ENCODE data around the gene TP53I13. TPM values are rescaled to one million over a fixed set of nuclear protein-coding genes. Genes with fewer than 3 reads are reported as not detected.

TP53I13 gene
- total RNA-seq, 2 experiments from 2014 or later = 54.2 to 55.3 TPM

DNA sequence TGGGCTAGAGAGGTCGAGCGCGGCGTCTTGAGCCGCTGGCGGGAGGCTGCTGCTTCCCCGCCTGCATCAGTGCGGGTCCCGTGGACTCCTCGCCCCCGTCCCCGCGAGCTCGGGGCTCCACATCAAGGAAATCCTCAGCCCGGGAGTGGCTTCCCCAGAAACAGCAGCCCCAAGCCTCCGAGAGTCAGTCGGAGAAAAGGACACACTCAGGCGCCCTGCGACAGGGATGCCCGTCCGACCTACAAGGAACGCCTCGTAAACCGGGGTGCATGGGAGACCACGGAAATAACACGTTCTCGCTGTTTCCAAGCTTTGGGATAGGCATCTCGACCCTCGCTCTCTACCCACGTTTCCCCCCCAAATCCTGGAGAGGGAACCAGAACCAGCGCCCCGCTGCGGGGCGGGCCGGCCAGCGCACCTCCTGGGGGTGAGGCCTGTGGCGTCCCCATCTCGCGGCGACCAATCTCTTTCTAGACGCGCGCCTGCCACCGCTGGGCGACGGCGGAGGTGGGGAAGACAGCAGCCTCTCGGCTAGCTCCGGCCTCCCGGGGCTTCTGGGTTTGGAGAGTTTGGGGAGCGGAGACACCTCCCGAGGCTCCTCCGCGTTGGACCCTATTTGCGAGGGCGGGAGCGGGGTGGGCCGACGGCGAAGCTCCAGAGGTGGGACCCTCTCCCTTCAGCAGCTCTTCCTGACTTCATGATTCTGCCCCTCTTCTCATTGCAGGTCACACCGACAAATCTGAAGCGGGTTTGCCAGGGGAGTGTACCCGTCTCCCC lies 759 bp upstream of the TP53I13 start:
- Mint-ChIP-seq H3K4me3 (peak overlapping the region; percentile 86), H3K9me3 (no peaks in the 10 kb centered on the region), H3K27ac (peak overlapping the region; percentile 94), H3K36me3 (peaks cover 7% of the 10 kb centered on the region), H3K27me3 (no peaks in the 10 kb centered on the region), H3K4me1 (ENCODE audit: low read depth) (peaks cover 32% of the 10 kb centered on the region)
- ChIA-PET CTCF (interaction anchor here (0.7 to 7.0 kb wide), 12 partner anchors 9 to 431 kb away, joined by 3 to 60 read pairs (median 7); partner anchors contain the start of genes ANKRD13B and GIT1), POLR2A (interaction anchor here (0.7 to 3.9 kb wide), 5 partner anchors 14 to 55 kb away, joined by 3 to 30 read pairs (median 3); partner anchors contain the start of genes ANKRD13B and CORO6)
- peak; percentile 88 for DNase-seq
- intact Hi-C loops (cut with micrococcal nuclease) = loop anchor here (1.0 to 10.0 kb wide), 8 partner anchors 10 to 423 kb away; partner anchors contain the start of gene NUFIP2

- Mint-ChIP-seq H3K4me1 (ENCODE audit: low read depth) (peaks cover 32% of the 10 kb centered on the region), H3K4me3 (peak overlapping the region; percentile 77)
- POLR2A ChIA-PET = interaction anchor here (0.9 to 3.5 kb wide), 3 partner anchors 9 to 48 kb away, joined by 3 to 21 read pairs (median 5); no protein-coding TSS in a partner anchor
Measured at GRCh38 chr17:29569245-29569950, 897 bp downstream of the TP53I13 start.

DNA sequence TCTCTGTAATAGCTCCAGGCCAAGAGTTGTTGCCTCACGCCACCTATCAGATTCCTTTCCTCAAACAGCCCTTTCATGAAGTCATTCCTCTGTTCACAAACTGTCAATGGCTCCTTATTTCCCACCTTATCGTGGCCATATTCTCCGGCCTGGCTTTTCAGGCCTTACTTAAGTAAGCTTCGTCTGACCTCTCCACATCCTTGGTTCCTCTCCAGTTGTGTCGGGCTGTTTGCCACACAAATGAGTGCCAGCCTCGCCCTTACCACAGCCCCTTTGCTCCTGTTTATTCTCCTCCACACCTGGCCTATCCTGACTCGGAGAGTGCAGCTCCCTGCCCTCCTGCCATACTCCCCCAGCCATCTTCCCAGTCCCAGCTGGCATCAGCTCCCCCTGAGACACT lies 2.0 kb downstream of the TP53I13 start:
- ChIA-PET POLR2A (interaction anchor here (1.5 kb wide), 1 partner anchor 47 kb away, joined by 5 read pairs; no protein-coding TSS in a partner anchor), CTCF (interaction anchor here (1.1 to 7.0 kb wide), 5 partner anchors 9 to 48 kb away, joined by 3 to 60 read pairs (median 5); partner anchors contain the start of gene ANKRD13B)
- Mint-ChIP-seq H3K4me3 (no peak overlapping the region), H3K27me3 (no peaks in the 10 kb centered on the region), H3K4me1 (ENCODE audit: low read depth) (peaks cover 23% of the 10 kb centered on the region), H3K27ac (no peak overlapping the region), H3K36me3 (peaks cover 10% of the 10 kb centered on the region), H3K9me3 (no peaks in the 10 kb centered on the region)
- intact Hi-C loops (cut with micrococcal nuclease) = no loop called here
- peak; percentile 7 for DNase-seq

More at GRCh38 chr17:29569245-29569950, 897 bp downstream of the TP53I13 start:
- Mint-ChIP-seq H3K27me3 (no peaks in the 10 kb centered on the region), H3K36me3 (peaks cover 3% of the 10 kb centered on the region), H3K27ac (peak overlapping the region; percentile 2), H3K9me3 (no peaks in the 10 kb centered on the region)
- CTCF ChIA-PET = interaction anchor here (1.1 to 7.0 kb wide), 9 partner anchors 10 to 200 kb away, joined by 3 to 60 read pairs (median 7); partner anchors contain the start of gene ANKRD13B
- DNase-seq = peak; percentile 13
- intact Hi-C loops (cut with micrococcal nuclease) = loop anchor here (5.0 to 10.0 kb wide), 3 partner anchors 193 to 425 kb away; no protein-coding TSS in a partner anchor

DNA sequence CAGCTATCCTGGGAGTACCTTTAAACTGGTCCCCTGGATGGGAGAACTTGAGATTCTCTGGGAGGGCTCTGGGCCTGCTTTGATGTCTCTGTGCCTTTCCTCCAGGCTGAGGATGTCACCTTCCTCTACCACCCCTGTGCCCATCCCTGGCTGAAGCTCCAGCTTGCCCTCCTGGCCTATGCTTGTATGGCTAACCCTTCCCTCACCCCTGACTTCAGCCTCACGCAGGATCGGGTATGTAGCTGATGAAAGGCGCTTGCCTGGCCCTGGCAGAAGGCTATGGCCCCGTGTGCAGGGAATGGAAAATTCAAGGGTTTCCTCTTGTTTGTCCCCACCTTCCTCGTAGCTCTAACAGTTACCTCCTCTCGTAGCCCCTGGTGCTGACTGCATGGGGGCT lies 3.0 kb downstream of the TP53I13 start:
- Mint-ChIP-seq H3K27me3 (no peaks in the 10 kb centered on the region), H3K4me3 (no peak overlapping the region), H3K36me3 (peaks cover 13% of the 10 kb centered on the region), H3K9me3 (no peaks in the 10 kb centered on the region), H3K27ac (no peak overlapping the region), H3K4me1 (ENCODE audit: low read depth) (peaks cover 18% of the 10 kb centered on the region)
- intact Hi-C loops (cut with micrococcal nuclease) = no loop called here
- peak; percentile 7 for DNase-seq
- ChIA-PET CTCF (interaction anchor here (0.7 to 7.0 kb wide), 4 partner anchors 28 to 202 kb away, joined by 3 to 60 read pairs (median 10); no protein-coding TSS in a partner anchor), POLR2A (interaction anchor here (1.1 kb wide), 1 partner anchor 16 kb away, joined by 3 read pairs; no protein-coding TSS in a partner anchor)

DNA sequence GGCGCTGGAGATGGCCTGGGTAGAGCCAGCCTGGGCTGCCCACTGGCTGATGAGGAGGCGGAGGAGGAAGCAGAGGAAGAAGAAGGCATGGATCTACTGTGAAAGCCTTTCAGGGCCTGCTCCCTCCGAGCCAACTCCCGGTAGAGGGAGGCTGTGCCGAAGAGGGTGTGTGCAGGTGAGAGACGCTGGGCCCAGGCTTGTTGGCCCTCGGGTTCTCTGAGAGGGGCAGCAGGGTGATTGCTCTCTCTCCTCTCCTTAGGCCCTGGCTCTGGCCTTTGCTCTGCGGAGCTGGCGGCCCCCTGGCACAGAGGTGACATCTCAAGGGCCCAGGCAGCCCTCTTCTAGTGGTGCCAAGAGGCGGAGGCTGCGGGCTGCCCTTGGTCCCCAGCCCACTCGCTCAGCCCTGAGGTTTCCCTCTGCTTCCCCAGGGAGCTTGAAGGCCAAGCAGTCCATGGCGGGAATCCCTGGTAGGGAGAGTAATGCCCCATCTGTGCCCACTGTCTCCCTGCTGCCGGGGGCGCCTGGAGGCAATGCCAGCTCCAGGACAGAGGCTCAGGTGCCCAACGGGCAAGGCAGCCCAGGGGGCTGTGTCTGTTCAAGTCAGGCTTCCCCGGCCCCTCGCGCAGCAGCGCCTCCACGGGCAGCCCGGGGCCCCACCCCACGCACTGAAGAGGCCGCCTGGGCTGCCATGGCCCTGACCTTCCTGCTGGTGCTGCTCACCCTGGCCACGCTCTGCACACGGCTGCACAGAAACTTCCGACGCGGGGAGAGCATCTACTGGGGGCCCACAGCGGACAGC lies 3.6 kb downstream of the TP53I13 start:
- ChIA-PET POLR2A (interaction anchor here (1.1 kb wide), 1 partner anchor 16 kb away, joined by 3 read pairs; no protein-coding TSS in a partner anchor), CTCF (interaction anchor here (0.7 to 7.0 kb wide), 9 partner anchors 14 to 217 kb away, joined by 3 to 60 read pairs (median 6); partner anchors contain the start of gene ANKRD13B)
- peaks cover 18% of the 10 kb centered on the region for H3K4me1 Mint-ChIP-seq (ENCODE audit: low read depth)
- intact Hi-C loops (cut with micrococcal nuclease) = no loop called here
- H3K27ac Mint-ChIP-seq = no peak overlapping the region
- peaks cover 13% of the 10 kb centered on the region for H3K36me3 Mint-ChIP-seq
- H3K9me3 Mint-ChIP-seq = no peaks in the 10 kb centered on the region
- H3K4me3 Mint-ChIP-seq = no peak overlapping the region
- DNase-seq = peak; percentile 7
- H3K27me3 Mint-ChIP-seq = no peaks in the 10 kb centered on the region

DNA sequence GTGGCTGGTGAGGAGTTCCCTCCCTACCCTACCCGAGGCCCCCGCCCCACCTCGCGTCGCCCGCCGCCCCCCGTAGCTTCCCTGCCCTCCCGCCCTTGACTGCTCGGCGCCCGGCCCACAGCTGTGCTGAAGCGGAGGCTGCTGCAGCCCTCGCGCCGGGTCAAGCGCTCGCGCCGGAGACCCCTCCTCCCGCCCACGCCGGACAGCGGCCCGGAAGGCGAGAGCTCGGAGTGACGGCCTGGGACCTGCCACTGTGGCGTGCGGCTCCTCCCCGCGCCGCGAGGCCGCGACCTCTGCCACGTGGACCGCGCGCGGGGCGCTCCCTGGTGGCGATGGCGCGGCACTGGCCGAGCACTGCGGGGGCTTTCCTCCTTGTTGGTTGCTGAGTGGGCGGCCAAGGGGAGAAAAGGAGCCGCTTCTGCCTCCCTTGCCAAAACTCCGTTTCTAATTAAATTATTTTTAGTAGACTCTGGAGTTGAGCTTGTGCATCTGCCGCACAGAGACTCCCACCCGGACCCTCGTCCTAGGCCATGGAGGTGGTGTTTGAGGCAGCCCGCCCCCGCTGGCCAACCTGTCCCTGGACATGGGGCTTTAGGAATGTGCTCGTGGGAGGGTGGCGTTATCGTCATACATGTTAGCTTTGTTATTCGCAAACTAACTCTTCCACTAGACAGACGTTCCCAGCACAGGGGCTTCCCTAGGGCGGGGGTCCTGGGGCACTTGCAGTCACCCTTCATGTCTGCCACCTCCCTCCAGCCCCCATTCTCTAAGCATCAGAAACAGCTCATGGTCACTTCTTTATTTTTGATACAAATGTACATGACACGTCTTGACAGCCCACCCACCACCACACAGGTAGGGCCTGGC lies 4.4 kb downstream of the TP53I13 start:
- H3K27ac Mint-ChIP-seq = no peak overlapping the region
- H3K4me1 Mint-ChIP-seq (ENCODE audit: low read depth) = peaks cover 18% of the 10 kb centered on the region
- H3K27me3 Mint-ChIP-seq = no peaks in the 10 kb centered on the region
- ChIA-PET POLR2A (interaction anchor here (1.2 to 1.4 kb wide), 3 partner anchors 15 to 45 kb away, joined by 3 to 4 read pairs (median 4); no protein-coding TSS in a partner anchor), CTCF (interaction anchor here (0.9 to 3.2 kb wide), 8 partner anchors 7 to 218 kb away, joined by 3 to 26 read pairs (median 8); partner anchors contain the start of gene ANKRD13B)
- intact Hi-C loops (cut with micrococcal nuclease) = no loop called here
- peak; percentile 70 for DNase-seq
- H3K4me3 Mint-ChIP-seq = no peak overlapping the region
- no peaks in the 10 kb centered on the region for H3K9me3 Mint-ChIP-seq
- peaks cover 13% of the 10 kb centered on the region for H3K36me3 Mint-ChIP-seq

- intact Hi-C loops (cut with micrococcal nuclease) = no loop called here
- Mint-ChIP-seq H3K36me3 (peaks cover 13% of the 10 kb centered on the region), H3K4me1 (ENCODE audit: low read depth) (peaks cover 18% of the 10 kb centered on the region), H3K27me3 (no peaks in the 10 kb centered on the region), H3K9me3 (no peaks in the 10 kb centered on the region), H3K27ac (no peak overlapping the region), H3K4me3 (no peak overlapping the region)
- POLR2A ChIA-PET = interaction anchor here (1.2 to 1.4 kb wide), 3 partner anchors 14 to 45 kb away, joined by 3 to 4 read pairs (median 4); no protein-coding TSS in a partner anchor
- no peak for DNase-seq
- CTCF ChIA-PET = interaction anchor here (0.9 to 3.2 kb wide), 8 partner anchors 8 to 218 kb away, joined by 3 to 26 read pairs (median 8); partner anchors contain the start of gene ANKRD13B
Measured at GRCh38 chr17:29573558-29573869, 5.0 kb downstream of the TP53I13 start.

GRCh38 chr17:29573871-29574731 lies 5.6 kb downstream of the TP53I13 start:
- POLR2A ChIA-PET = interaction anchor here (0.9 to 1.4 kb wide), 4 partner anchors 14 to 44 kb away, joined by 3 to 4 read pairs (median 4); no protein-coding TSS in a partner anchor
- Mint-ChIP-seq H3K9me3 (no peaks in the 10 kb centered on the region), H3K36me3 (peaks cover 13% of the 10 kb centered on the region), H3K4me1 (ENCODE audit: low read depth) (peaks cover 16% of the 10 kb centered on the region), H3K4me3 (no peak overlapping the region), H3K27ac (no peak overlapping the region), H3K27me3 (no peaks in the 10 kb centered on the region)
- CTCF ChIA-PET = interaction anchor here (0.9 to 3.2 kb wide), 7 partner anchors 9 to 219 kb away, joined by 3 to 26 read pairs (median 11); partner anchors contain the start of gene ANKRD13B
- DNase-seq = no peak
- intact Hi-C loops (cut with micrococcal nuclease) = no loop called here

GRCh38 chr17:29574732-29575510 lies 6.4 kb downstream of the TP53I13 start:
- peak overlapping the region; percentile 33 for H3K27ac Mint-ChIP-seq
- no peaks in the 10 kb centered on the region for H3K9me3 Mint-ChIP-seq
- intact Hi-C loops (cut with micrococcal nuclease) = no loop called here
- no peak for DNase-seq
- ChIA-PET POLR2A (interaction anchor here (0.9 kb wide), 1 partner anchor 16 kb away, joined by 3 read pairs; no protein-coding TSS in a partner anchor), CTCF (interaction anchor here (3.1 to 3.2 kb wide), 3 partner anchors 17 to 43 kb away, joined by 11 to 26 read pairs (median 15); partner anchors contain the start of gene ANKRD13B)
- H3K4me3 Mint-ChIP-seq = no peak overlapping the region
- no peaks in the 10 kb centered on the region for H3K27me3 Mint-ChIP-seq
- H3K4me1 Mint-ChIP-seq (ENCODE audit: low read depth) = peaks cover 12% of the 10 kb centered on the region
- peaks cover 15% of the 10 kb centered on the region for H3K36me3 Mint-ChIP-seq

Measured in activated CD4-positive, alpha-beta memory T cell treated with anti-CD3 and anti-CD28 coated beads for 36 hours (primary cell).